ENCODE results near the gene PIN1.
A peak's percentile ranks its signal among the peaks of the same experiment; 100 is the strongest.

Gene PIN1

DNA sequence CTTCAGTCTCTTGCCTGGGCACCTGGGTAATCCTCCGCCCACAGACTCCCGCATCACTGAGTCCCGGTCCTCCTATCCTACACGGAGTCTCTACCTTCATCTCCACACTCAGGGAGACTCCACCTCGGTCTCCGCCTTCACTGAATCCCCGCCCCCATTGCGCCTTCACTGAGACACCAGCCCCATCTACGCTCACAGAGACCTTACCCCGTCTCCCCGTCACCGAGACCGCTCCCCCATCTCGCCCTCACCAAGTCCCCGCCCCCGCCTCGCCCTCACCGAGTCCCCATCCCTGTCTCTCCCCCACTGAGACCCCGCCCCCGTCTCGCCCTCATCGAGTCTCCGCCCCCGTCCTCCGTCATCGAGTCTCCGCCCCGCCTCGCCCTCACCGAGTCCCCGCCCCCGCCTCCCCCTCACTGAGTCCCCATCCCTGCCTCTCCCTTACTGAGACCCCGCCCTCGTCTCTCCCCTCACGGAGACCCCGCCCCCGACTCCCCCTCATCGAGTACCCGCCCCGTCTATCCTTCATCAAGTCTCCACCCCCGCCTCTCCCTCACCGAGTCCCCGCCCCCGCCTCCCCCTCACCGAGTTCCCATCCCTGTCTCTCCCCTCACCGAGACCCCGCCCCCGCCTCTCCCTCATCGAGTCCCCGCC lies 43.4 kb upstream of the PIN1 start:
- peak overlapping the region; percentile 61 for H3K4me3 ChIP-seq (ENCODE audit: low read depth, low read length)
- DNase-seq (ENCODE audit: low read depth): peak; percentile 98
- no peak for TF ChIP-seq POLR2A (IDR thresholded peaks at IDR 0.05; ENCODE audit: extremely low read depth, insufficient read length)
- no peak for TF ChIP-seq MYC (IDR thresholded peaks at IDR 0.05; ENCODE audit: low read depth, low read length)
- TF ChIP-seq, protein P1, sequence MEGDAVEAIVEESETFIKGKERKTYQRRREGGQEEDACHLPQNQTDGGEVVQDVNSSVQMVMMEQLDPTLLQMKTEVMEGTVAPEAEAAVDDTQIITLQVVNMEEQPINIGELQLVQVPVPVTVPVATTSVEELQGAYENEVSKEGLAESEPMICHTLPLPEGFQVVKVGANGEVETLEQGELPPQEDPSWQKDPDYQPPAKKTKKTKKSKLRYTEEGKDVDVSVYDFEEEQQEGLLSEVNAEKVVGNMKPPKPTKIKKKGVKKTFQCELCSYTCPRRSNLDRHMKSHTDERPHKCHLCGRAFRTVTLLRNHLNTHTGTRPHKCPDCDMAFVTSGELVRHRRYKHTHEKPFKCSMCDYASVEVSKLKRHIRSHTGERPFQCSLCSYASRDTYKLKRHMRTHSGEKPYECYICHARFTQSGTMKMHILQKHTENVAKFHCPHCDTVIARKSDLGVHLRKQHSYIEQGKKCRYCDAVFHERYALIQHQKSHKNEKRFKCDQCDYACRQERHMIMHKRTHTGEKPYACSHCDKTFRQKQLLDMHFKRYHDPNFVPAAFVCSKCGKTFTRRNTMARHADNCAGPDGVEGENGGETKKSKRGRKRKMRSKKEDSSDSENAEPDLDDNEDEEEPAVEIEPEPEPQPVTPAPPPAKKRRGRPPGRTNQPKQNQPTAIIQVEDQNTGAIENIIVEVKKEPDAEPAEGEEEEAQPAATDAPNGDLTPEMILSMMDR (IDR thresholded peaks at IDR 0.05; ENCODE audit: low read depth, low read length): no peak
- TF ChIP-seq, protein P2, sequence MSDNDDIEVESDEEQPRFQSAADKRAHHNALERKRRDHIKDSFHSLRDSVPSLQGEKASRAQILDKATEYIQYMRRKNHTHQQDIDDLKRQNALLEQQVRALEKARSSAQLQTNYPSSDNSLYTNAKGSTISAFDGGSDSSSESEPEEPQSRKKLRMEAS (IDR thresholded peaks at IDR 0.05; ENCODE audit: low read depth, low read length): no peak

DNA sequence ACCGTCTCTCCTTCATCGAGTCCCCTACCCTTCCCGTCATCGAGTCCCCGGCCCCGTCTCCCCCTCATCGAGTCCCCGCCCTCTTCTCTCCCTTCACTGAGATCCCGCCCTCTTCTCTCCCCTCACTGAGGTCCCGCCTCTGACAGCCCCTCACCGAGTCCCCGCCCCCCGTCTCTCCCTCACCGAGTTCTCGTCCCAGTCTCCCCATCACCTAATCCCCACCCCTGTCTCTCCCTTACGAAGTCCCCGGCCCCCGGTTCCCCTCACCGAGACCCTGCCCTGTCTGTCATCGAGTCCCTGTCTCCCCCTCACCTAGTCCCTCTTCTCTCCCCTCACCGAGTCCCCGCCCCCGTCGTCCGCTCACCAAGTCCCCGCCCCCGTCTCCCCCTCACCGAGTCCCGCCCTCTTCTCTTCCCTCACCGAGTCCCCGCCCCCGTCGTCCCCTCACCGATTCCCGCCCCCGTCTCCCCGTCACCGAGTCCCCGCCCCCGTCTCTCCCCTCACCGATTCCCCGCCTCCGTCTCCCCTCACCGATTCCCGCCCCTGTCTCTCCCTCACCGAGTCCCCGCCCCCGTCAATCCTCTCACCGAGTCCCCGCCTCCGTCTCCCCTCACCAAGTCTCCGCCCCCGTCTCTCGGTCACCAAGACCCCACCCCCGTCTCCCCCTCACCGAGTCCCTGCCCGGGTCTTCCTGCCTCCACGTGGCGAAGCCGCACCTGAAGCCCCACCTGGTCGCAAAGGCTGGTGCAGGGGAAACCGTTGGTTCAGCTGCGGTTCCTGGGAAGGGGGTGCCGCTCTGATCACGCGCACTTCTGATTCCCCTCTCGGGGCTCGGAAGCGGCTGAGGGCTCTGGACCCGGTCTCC lies 42.7 kb upstream of the PIN1 start:
- peak overlapping the region; percentile 61 for H3K4me3 ChIP-seq (ENCODE audit: low read depth, low read length)
- DNase-seq (ENCODE audit: low read depth): peak; percentile 99
- no peak for TF ChIP-seq MYC (IDR thresholded peaks at IDR 0.05; ENCODE audit: low read depth, low read length)
- TF ChIP-seq, protein P1 (IDR thresholded peaks at IDR 0.05; ENCODE audit: low read depth, low read length): no peak

DNA sequence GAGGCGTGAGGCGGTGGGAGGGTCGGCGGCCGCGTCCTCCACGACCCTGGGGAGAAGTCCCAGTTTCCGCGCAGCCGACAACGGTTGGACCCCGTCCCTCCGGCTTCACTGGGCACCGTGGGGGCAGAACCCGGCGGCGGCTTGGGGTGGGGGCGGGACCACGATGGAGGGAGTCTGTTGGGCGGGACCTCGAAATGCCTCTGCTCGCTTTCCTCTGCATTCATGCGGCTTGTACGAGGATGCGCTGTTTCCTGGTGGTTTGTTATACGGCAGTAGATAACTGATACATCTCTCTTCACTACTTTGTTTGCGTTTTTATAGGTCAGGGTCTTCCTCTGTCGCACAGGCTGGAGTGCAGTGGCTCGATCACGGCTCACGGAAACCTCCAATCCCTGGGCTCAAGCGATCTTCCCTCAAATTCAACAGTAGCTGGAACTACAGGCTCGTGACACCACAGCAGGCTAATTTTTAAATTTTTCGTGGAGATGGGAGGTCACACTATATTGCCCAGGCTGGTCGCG lies 42.0 kb upstream of the PIN1 start:
- peak overlapping the region; percentile 60 for H3K4me3 ChIP-seq (ENCODE audit: low read depth, low read length)
- TF ChIP-seq MYC (IDR thresholded peaks at IDR 0.05; ENCODE audit: low read depth, low read length): no peak
- no peak for TF ChIP-seq POLR2A (IDR thresholded peaks at IDR 0.05; ENCODE audit: extremely low read depth, insufficient read length)
- TF ChIP-seq, protein P2 (IDR thresholded peaks at IDR 0.05; ENCODE audit: low read depth, low read length): no peak
- TF ChIP-seq, protein P1 (IDR thresholded peaks at IDR 0.05; ENCODE audit: low read depth, low read length): no peak
- peak; percentile 78 for DNase-seq (ENCODE audit: low read depth)

DNA sequence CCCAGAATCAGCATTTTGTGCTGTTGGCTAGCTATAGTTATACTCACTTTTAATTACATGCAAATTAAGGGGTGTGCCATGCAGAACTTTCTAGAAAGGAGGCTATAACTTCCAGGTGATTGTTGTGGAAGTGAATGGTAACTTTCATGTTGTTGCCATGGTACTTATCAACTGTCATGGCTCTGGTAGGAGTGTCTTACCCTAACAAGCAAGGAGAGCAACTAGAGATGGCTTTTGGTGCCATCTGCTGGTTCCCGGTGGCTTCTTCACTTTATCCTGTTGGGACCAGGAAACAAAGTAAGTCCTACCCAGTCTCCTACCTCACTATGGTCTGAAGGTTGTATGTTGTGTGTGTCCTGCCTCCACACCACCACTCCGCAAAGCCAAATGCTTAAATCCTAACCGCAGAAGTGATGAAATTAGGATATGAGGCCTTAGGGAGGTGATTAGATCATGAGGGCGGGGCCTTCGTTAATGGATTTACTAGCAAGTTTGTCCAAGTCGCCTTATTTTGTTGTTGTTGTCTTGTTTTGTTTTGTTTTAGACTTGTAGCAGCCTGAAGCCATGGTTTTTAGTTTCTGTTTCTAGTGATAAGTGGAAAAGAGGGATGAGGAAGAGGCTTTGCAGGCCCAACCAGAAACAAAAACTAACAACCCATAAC lies 38.9 kb upstream of the PIN1 start:
- DNase-seq (ENCODE audit: low read depth): peak; percentile 99
- TF ChIP-seq POLR2A (IDR thresholded peaks at IDR 0.05; ENCODE audit: extremely low read depth, insufficient read length): no peak
- TF ChIP-seq, protein P1 (IDR thresholded peaks at IDR 0.05; ENCODE audit: low read depth, low read length): peak; percentile 99
- peak; percentile 35; the same call in 1 of the 2 replicates for TF ChIP-seq MYC (IDR thresholded peaks at IDR 0.05; ENCODE audit: low read depth, low read length)
- TF ChIP-seq, protein P2 (IDR thresholded peaks at IDR 0.05; ENCODE audit: low read depth, low read length): peak; percentile 35; the same call in 1 of the 2 replicates
- peak overlapping the region; percentile 14 for H3K4me3 ChIP-seq (ENCODE audit: low read depth, low read length)

DNA sequence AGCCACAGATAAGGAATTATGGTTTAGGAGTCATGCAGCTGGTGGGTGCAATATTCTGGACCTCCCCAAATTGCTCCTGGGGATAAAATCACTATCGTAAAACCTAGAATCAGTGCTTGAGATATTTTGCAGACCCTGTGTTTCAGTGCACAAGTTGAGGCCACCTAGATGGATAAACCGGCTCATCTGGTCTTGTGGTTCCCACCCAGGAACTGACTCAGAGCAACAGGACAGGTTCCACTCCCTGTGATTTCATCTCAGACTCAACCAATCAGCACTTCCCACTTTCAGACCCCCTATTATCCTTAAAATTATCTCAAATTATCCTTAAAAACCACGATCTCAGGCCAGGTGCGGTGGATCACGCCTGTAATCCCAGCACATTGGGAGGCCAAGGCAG lies 37.2 kb upstream of the PIN1 start:
- TF ChIP-seq POLR2A (IDR thresholded peaks at IDR 0.05; ENCODE audit: extremely low read depth, insufficient read length) (no peak), MYC (IDR thresholded peaks at IDR 0.05; ENCODE audit: low read depth, low read length) (no peak)
- TF ChIP-seq, protein P1 (IDR thresholded peaks at IDR 0.05; ENCODE audit: low read depth, low read length): no peak
- peak; percentile 52 for DNase-seq (ENCODE audit: low read depth)
- H3K4me3 ChIP-seq (ENCODE audit: low read depth, low read length): no peak overlapping the region

Data from NB4 (cell line).